ENCODE measurements around the gene CPVL. TPM values are rescaled to one million over a fixed set of nuclear protein-coding genes. Genes with fewer than 3 reads are reported as not detected.

Gene CPVL
- total and polyA plus RNA-seq, 2 of the 4 experiments (the other 2 are of a cell fraction), result not detected

GRCh38 chr7:28989211-28989980 is 156.9 kb downstream of the CPVL start:
- Histone ChIP-seq H3K4me1 (ENCODE audit: control insufficient read depth, insufficient read depth, low read length) (peaks cover 21% of the 10 kb centered on the region), H3K9me3 (ENCODE audit: control insufficient read depth, insufficient read depth, low read length) (no peaks in the 10 kb centered on the region), H3K27me3 (ENCODE audit: control insufficient read depth, insufficient read depth, low read length) (peaks cover 4% of the 10 kb centered on the region), H3K4me2 (ENCODE audit: low read depth, low read length) (no peak overlapping the region), H4K91ac (ENCODE audit: insufficient read depth, low read depth, low read length) (peak overlapping the region; percentile 24; the same call in 1 of the 2 replicates), H2BK15ac (ENCODE audit: low read depth, low read length) (0 out of 3 replicates have a peak overlapping the region, but pooled peaks have one; percentile 12), H2AFZ (replicated peaks; ENCODE audit: low read length, poor library complexity) (peak overlapping the region; percentile 16), H2AK5ac (ENCODE audit: low read depth, low read length) (peak overlapping the region; percentile 25; the same call in 1 of the 2 replicates), H3K9ac (ENCODE audit: low read depth, low read length) (no peak overlapping the region), H4K8ac (ENCODE audit: low read depth in 2 of 2, low read length in 2 of 2) (peak overlapping the region in 1 of 2 experiments; percentile 22; a peak in 1 of 4 replicates), H3K14ac (replicated peaks; ENCODE audit: low read depth, low read length) (0 out of 2 replicates have a peak overlapping the region, but pooled peaks have one; percentile 3), H4K20me1 (ENCODE audit: insufficient read depth, low read length) (no peaks in the 10 kb centered on the region), H3K9me1 (ENCODE audit: insufficient read depth, low read length) (peaks cover 15% of the 10 kb centered on the region), H2BK5ac (ENCODE audit: low read depth, low read length, poor library complexity, severe bottlenecking) (peak overlapping the region; percentile 19), H3K36me3 (ENCODE audit: control insufficient read depth, insufficient read depth, low read length) (no peaks in the 10 kb centered on the region), H3K4me3 (ENCODE audit: insufficient read depth, low read depth, low read length) (no peak overlapping the region), H3K56ac (ENCODE audit: extremely low read depth, insufficient read depth, low read length) (no peak overlapping the region), H2AK9ac (replicated peaks; ENCODE audit: low read depth, low read length, poor library complexity) (no peak overlapping the region), H2BK120ac (ENCODE audit: low read depth, low read length) (peak overlapping the region; percentile 59), H3K79me1 (ENCODE audit: low read depth in 1 of 2, low read length in 2 of 2) (no peaks in the 10 kb centered on the region), H3K18ac (ENCODE audit: low read depth, low read length) (peak overlapping the region; percentile 1; the same call in 1 of the 2 replicates), H3K23ac (ENCODE audit: low read depth, low read length) (0 out of 2 replicates have a peak overlapping the region, but pooled peaks have one; percentile 8), H3K27ac (ENCODE audit: insufficient read depth, low read length) (no peak overlapping the region), H2BK20ac (ENCODE audit: low read depth, low read length) (peak overlapping the region; percentile 81), H3K4ac (ENCODE audit: low read depth, low read length) (peak overlapping the region; percentile 61), H4K5ac (ENCODE audit: low read depth, low read length) (no peak overlapping the region)
- POLR2A ChIA-PET (ENCODE audit: unreplicated experiment), result no interaction called here
- no TSS peak for BruUV-seq (replicated peaks)
- CTCF ChIA-PET, result no interaction called here
- no CpG with 5 or more reads among the region's 6 CpGs for WGBS, 2 experiments (ENCODE audit: extremely low coverage in 2 of 2, insufficient read length in 1 of 2)
- dilution Hi-C loops (cut with HindIII; ENCODE audit: low sequenced_read_pairs, unreplicated experiment), result no loop called here
- ATAC-seq (ENCODE audit: low read depth) (no peak), DNase-seq (no peak)
- in situ Hi-C loops (cut with MboI; ENCODE audit: low sequenced_read_pairs), result no loop called here
- intact Hi-C loops (cut with micrococcal nuclease), result loop anchor here (2.0 kb wide), 1 partner anchor 31 kb away; the partner anchor contains the start of gene TRIL
- TF ChIP-seq NFE2L2 (IDR thresholded peaks at IDR 0.05; ENCODE audit: low read depth, low read length) (no peak), RCOR1 (IDR thresholded peaks at IDR 0.05; ENCODE audit: insufficient replicate concordance, low read length) (no peak), POLR2A (IDR thresholded peaks at IDR 0.05; ENCODE audit: low read depth, low read length) (no peak), BHLHE40 (IDR thresholded peaks at IDR 0.05; ENCODE audit: low read depth, low read length) (no peak), MXI1 (IDR thresholded peaks at IDR 0.05; ENCODE audit: borderline replicate concordance, low read depth, low read length) (no peak), RAD21 (IDR thresholded peaks at IDR 0.05; ENCODE audit: low read length) (no peak), MAFK (IDR thresholded peaks at IDR 0.05; ENCODE audit: low read depth, low read length) (no peak), RFX5 (IDR thresholded peaks at IDR 0.05; ENCODE audit: low read depth, low read length) (no peak), MAZ (IDR thresholded peaks at IDR 0.05; ENCODE audit: borderline replicate concordance, low read depth, low read length) (no peak), SMC3 (IDR thresholded peaks at IDR 0.05; ENCODE audit: low read depth, low read length) (no peak), USF2 (IDR thresholded peaks at IDR 0.05; ENCODE audit: low read depth, low read length) (no peak), FOS (IDR thresholded peaks at IDR 0.05; ENCODE audit: low read depth, low read length) (no peak), CHD1 (IDR thresholded peaks at IDR 0.05; ENCODE audit: low read depth, low read length) (no peak)
- TF ChIP-seq, protein P1, sequence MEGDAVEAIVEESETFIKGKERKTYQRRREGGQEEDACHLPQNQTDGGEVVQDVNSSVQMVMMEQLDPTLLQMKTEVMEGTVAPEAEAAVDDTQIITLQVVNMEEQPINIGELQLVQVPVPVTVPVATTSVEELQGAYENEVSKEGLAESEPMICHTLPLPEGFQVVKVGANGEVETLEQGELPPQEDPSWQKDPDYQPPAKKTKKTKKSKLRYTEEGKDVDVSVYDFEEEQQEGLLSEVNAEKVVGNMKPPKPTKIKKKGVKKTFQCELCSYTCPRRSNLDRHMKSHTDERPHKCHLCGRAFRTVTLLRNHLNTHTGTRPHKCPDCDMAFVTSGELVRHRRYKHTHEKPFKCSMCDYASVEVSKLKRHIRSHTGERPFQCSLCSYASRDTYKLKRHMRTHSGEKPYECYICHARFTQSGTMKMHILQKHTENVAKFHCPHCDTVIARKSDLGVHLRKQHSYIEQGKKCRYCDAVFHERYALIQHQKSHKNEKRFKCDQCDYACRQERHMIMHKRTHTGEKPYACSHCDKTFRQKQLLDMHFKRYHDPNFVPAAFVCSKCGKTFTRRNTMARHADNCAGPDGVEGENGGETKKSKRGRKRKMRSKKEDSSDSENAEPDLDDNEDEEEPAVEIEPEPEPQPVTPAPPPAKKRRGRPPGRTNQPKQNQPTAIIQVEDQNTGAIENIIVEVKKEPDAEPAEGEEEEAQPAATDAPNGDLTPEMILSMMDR (conservative IDR thresholded peaks at IDR 0.05; ENCODE audit: low read depth, low read length), result no peak

Measured in IMR-90 (cell line).